ENCODE data around the gene CASZ1. TPM values are rescaled to one million over a fixed set of nuclear protein-coding genes. Genes with fewer than 3 reads are reported as not detected.

Gene CASZ1
- polyA plus RNA-seq, 4 donors, result 13.5 to 23.0 (median 14.5) TPM

DNA sequence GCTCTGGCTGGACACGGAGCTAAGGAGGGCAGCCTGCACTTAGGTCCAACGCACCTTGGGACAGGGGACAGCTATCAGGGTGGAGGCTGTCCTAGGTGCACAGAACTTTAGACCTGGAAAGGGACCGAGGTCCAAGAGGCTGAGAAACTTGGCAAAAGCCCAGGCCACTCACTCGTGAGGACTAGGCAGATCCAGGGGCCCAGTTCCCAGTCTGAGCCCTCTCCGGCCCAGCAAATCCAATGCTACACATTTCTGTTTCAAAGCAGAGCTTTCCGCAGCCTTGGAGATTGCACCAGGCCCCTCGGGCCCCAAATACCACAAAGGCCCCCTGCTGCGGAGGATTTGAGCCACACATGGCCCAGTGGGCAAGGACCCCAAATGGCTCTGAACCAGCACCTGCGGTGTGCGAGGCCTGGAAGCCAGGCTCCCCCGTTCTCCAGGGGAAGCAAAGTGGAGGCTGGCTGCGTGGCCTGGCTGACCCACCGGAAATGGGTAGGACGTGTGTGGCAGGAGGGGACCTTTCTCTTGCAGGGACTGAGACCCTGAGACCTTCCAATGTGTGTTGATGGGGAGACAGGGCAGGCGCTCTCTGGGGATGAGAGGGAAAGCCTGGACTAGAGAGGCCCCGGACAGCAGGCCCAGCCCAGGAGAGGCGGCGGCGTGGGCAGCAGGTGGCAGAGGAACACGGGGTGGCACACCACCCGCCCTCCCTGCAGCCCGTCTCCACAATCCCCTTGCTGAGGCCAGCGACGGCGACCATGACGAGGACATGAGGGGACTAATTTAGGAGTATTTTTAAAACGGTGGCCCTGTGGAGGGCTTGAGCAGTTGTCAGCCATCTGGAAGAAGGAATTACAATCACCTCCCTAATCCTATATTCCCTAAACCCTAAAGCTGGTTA lies 118.7 kb downstream of the CASZ1 start:
- WGBS, 3 donors, result 40 to 70% (median 55%) methylated on average over 27 of the region's 27 CpGs
- Histone ChIP-seq H3K4me3 (ENCODE audit: low read depth in 1 of 3, low read length in 3 of 3) (no peak overlapping the region), H3K27ac (ENCODE audit: low read depth in 1 of 3, low read length in 2 of 3) (peak overlapping the region; percentile 6 to 83 (median 83)), H3K36me3 (ENCODE audit: control insufficient read depth in 3 of 3, insufficient read depth in 2 of 3, low read depth in 1 of 3, low read length in 3 of 3) (peaks cover 0 to 41% (median 0%) of the 10 kb centered on the region in 3 donors), H3K27me3 (ENCODE audit: control insufficient read depth in 3 of 3, insufficient read depth in 3 of 3, low read length in 3 of 3) (peaks cover 0 to 2% (median 0%) of the 10 kb centered on the region in 3 donors), H3K4me1 (ENCODE audit: control insufficient read depth in 3 of 3, insufficient read depth in 2 of 3, low read depth in 1 of 3, low read length in 2 of 3) (peaks cover 0 to 97% (median 7%) of the 10 kb centered on the region in 3 donors), H3K9me3 (ENCODE audit: control insufficient read depth in 2 of 2, insufficient read depth in 1 of 2, low read depth in 1 of 2, low read length in 1 of 2) (no peaks in the 10 kb centered on the region)
- peak; percentile 93 to 96 for DNase-seq
- no peak for FAIRE-seq

DNA sequence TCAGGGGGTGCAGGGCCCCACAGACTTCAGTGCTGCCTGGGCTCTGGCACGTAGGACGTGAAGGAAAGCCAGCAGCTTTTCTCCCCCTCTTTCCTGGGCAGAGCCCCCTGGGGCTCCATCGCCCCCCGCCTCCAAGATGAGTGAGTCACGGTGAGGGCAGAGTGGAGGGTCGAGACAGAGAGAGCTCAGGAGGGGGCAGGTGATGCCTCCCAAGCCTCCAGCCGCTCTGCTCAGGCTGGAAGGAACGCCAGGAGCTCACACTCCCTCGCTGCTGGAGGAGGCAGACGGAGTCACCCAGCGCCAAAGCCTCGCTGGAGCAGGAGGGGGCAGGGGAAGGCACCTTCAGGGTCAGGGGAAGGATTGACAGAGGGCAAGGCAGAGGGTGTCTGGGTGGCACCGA lies 119.5 kb downstream of the CASZ1 start:
- FAIRE-seq, result no peak
- peaks cover 0 to 40% (median 0%) of the 10 kb centered on the region in 3 donors for H3K36me3 ChIP-seq (ENCODE audit: control insufficient read depth in 3 of 3, insufficient read depth in 2 of 3, low read depth in 1 of 3, low read length in 3 of 3)
- WGBS, 3 donors, result 54 to 72% (median 58%) methylated on average over 12 to 13 of the region's 13 CpGs
- peak overlapping the region; percentile 6 to 83 (median 72) for H3K27ac ChIP-seq (ENCODE audit: low read depth in 1 of 3, low read length in 2 of 3)
- no peaks in the 10 kb centered on the region for H3K9me3 ChIP-seq (ENCODE audit: control insufficient read depth in 2 of 2, insufficient read depth in 1 of 2, low read depth in 1 of 2, low read length in 1 of 2)
- no peak for DNase-seq
- H3K4me1 ChIP-seq (ENCODE audit: control insufficient read depth in 3 of 3, insufficient read depth in 2 of 3, low read depth in 1 of 3, low read length in 2 of 3), result peaks cover 0 to 94% (median 7%) of the 10 kb centered on the region in 3 donors
- H3K27me3 ChIP-seq (ENCODE audit: control insufficient read depth in 3 of 3, insufficient read depth in 3 of 3, low read length in 3 of 3), result peaks cover 0 to 4% (median 0%) of the 10 kb centered on the region in 3 donors
- no peak overlapping the region for H3K4me3 ChIP-seq (ENCODE audit: low read depth in 1 of 3, low read length in 3 of 3)

GRCh38 chr1:10675813-10676212 lies 120.6 kb downstream of the CASZ1 start:
- DNase-seq, result no peak
- 45 to 72% (median 69%) methylated on average over 5 of the region's 5 CpGs for WGBS, 3 donors
- H3K4me1 ChIP-seq (ENCODE audit: control insufficient read depth in 3 of 3, insufficient read depth in 2 of 3, low read depth in 1 of 3, low read length in 2 of 3), result peaks cover 0 to 94% (median 7%) of the 10 kb centered on the region in 3 donors

DNA sequence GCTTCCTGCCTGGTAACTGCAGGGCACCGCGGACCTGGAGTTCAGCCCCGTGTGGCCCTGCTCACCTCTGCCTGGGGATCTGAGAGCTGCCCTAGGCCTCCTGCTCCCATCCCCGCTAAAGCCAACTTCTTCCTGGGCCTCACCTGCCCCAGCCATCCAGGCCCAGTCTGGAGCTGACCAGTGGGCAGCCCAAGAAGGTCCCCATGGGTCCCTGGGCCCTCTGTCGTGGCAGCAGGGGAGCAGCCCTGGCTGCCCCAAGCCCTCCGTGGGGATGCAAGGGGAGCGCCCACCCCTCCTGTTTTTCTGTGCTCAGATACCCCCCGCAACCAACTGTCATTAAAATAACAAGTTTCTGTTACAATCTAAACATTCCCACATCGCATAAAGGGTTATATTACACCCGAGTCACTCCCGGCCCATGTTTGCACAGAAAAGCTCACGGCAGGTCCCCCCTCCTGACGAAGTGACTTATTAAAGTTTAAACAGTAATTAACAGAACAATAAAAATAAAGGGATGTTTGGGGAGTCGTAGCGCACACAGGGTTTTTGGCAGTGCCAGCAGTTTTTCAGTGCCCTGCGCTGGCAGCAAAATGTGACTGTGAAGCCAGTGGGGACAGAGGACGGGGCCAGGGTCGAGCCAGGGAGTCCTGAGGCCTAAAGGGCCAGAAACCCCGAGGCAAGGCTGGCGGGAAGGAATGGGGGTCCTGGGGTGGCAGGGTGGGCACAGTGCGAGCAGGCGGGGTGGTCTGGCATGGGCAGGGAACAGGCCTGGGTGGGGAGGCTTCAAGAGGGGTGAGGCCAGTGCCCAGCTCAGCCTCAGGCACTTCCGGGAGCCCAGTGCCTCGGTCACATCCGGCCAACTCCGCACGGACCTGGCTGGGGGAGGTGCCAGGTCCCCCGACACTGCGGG lies 121.5 kb downstream of the CASZ1 start:
- peaks cover 0 to 7% (median 0%) of the 10 kb centered on the region in 3 donors for H3K27me3 ChIP-seq (ENCODE audit: control insufficient read depth in 3 of 3, insufficient read depth in 3 of 3, low read length in 3 of 3)
- DNase-seq (no peak), FAIRE-seq (no peak)
- peak overlapping the region; percentile 43 to 59 (median 57) for H3K27ac ChIP-seq (ENCODE audit: low read depth in 1 of 3, low read length in 2 of 3)
- 42 to 65% (median 54%) methylated on average over 27 to 29 of the region's 29 CpGs for WGBS, 3 donors
- no peaks in the 10 kb centered on the region for H3K9me3 ChIP-seq (ENCODE audit: control insufficient read depth in 2 of 2, insufficient read depth in 1 of 2, low read depth in 1 of 2, low read length in 1 of 2)
- H3K4me3 ChIP-seq (ENCODE audit: low read depth in 1 of 3, low read length in 3 of 3), result no peak overlapping the region
- H3K4me1 ChIP-seq (ENCODE audit: control insufficient read depth in 3 of 3, insufficient read depth in 2 of 3, low read depth in 1 of 3, low read length in 2 of 3), result peaks cover 0 to 90% (median 7%) of the 10 kb centered on the region in 3 donors
- H3K36me3 ChIP-seq (ENCODE audit: control insufficient read depth in 3 of 3, insufficient read depth in 2 of 3, low read depth in 1 of 3, low read length in 3 of 3), result peaks cover 0 to 45% (median under 1%) of the 10 kb centered on the region in 3 donors

More at GRCh38 chr1:10675813-10676212, 120.6 kb downstream of the CASZ1 start:
- Histone ChIP-seq H3K27me3 (ENCODE audit: control insufficient read depth in 3 of 3, insufficient read depth in 3 of 3, low read length in 3 of 3) (peaks cover 0 to 7% (median 0%) of the 10 kb centered on the region in 3 donors), H3K9me3 (ENCODE audit: control insufficient read depth in 2 of 2, insufficient read depth in 1 of 2, low read depth in 1 of 2, low read length in 1 of 2) (no peaks in the 10 kb centered on the region), H3K27ac (ENCODE audit: low read depth in 1 of 3, low read length in 2 of 3) (peak overlapping the region in 2 of 3 donors; percentile 27 to 42), H3K4me3 (ENCODE audit: low read depth in 1 of 3, low read length in 3 of 3) (no peak overlapping the region), H3K36me3 (ENCODE audit: control insufficient read depth in 3 of 3, insufficient read depth in 2 of 3, low read depth in 1 of 3, low read length in 3 of 3) (peaks cover 0 to 43% (median 0%) of the 10 kb centered on the region in 3 donors)
- FAIRE-seq, result no peak

DNA sequence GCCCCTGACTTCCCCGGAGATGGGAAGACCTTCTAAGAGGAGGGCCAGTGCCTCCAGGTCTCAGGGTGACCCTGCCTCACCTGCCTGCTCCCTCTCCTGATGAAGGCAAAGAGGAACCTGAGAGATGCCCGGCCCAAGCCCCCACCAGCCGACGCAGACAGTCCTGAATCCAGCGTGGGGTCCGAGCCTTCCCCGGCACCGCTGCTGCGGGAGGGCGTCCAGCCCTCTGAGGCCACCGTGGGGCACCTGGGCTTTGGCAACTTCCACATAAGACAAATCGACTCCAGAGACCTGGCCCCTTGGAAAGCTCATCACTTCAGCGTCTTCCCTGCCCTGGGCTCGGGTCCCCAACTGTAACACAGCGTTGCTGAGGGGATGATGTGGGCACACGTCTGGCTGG lies 122.2 kb downstream of the CASZ1 start:
- Histone ChIP-seq H3K36me3 (ENCODE audit: control insufficient read depth in 3 of 3, insufficient read depth in 2 of 3, low read depth in 1 of 3, low read length in 3 of 3) (peaks cover 0 to 52% (median 3%) of the 10 kb centered on the region in 3 donors), H3K27ac (ENCODE audit: low read depth in 1 of 3, low read length in 2 of 3) (peak overlapping the region in 1 of 3 donors; percentile 59), H3K4me3 (ENCODE audit: low read depth in 1 of 3, low read length in 3 of 3) (no peak overlapping the region), H3K9me3 (ENCODE audit: control insufficient read depth in 2 of 2, insufficient read depth in 1 of 2, low read depth in 1 of 2, low read length in 1 of 2) (no peaks in the 10 kb centered on the region), H3K27me3 (ENCODE audit: control insufficient read depth in 3 of 3, insufficient read depth in 3 of 3, low read length in 3 of 3) (peaks cover 0 to 7% (median 0%) of the 10 kb centered on the region in 3 donors), H3K4me1 (ENCODE audit: control insufficient read depth in 3 of 3, insufficient read depth in 2 of 3, low read depth in 1 of 3, low read length in 2 of 3) (peaks cover 0 to 82% (median 7%) of the 10 kb centered on the region in 3 donors)
- WGBS, 3 donors, result 93% methylated on average over 16 of the region's 16 CpGs
- no peak for DNase-seq
- no peak for FAIRE-seq

DNA sequence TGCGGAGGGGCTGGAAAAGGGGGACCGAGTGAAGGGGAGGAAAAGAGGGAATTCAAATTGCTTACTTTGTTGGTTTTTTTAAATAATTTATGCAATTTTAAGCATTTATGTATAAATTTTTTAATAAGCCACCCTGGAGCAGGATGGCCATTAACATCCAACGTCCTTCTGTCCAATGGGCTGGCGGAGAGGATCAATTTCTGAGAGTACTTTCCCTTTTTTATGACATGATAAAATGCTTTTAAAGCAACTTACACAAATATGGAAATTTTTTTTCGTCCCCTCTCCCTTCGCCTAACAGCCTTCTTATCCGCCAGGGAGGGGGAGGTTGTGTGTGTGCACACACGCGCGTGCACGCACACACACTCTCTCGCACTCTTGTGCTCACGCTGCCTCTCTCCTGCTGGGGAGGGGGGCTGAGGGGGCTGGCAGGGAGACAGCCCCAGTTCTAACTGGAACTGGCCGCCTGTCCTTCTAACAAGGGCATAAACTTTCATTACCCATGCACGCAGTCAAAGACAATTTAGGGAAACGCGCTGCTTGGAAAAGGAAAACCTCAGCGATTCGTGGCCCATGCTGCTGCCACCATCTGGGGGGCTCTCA lies 123.2 kb downstream of the CASZ1 start:
- Histone ChIP-seq H3K4me1 (ENCODE audit: control insufficient read depth in 3 of 3, insufficient read depth in 2 of 3, low read depth in 1 of 3, low read length in 2 of 3) (peaks cover 0 to 81% (median 7%) of the 10 kb centered on the region in 3 donors), H3K27me3 (ENCODE audit: control insufficient read depth in 3 of 3, insufficient read depth in 3 of 3, low read length in 3 of 3) (peaks cover 0 to 7% (median 0%) of the 10 kb centered on the region in 3 donors), H3K36me3 (ENCODE audit: control insufficient read depth in 3 of 3, insufficient read depth in 2 of 3, low read depth in 1 of 3, low read length in 3 of 3) (peaks cover 2 to 61% (median 3%) of the 10 kb centered on the region in 3 donors), H3K27ac (ENCODE audit: low read depth in 1 of 3, low read length in 2 of 3) (peak overlapping the region in 1 of 3 donors; percentile 2), H3K9me3 (ENCODE audit: control insufficient read depth in 2 of 2, insufficient read depth in 1 of 2, low read depth in 1 of 2, low read length in 1 of 2) (no peaks in the 10 kb centered on the region), H3K4me3 (ENCODE audit: low read depth in 1 of 3, low read length in 3 of 3) (no peak overlapping the region)
- no peak for FAIRE-seq
- DNase-seq, result no peak
- 81 to 93% (median 92%) methylated on average over 19 of the region's 19 CpGs for WGBS, 3 donors

DNA sequence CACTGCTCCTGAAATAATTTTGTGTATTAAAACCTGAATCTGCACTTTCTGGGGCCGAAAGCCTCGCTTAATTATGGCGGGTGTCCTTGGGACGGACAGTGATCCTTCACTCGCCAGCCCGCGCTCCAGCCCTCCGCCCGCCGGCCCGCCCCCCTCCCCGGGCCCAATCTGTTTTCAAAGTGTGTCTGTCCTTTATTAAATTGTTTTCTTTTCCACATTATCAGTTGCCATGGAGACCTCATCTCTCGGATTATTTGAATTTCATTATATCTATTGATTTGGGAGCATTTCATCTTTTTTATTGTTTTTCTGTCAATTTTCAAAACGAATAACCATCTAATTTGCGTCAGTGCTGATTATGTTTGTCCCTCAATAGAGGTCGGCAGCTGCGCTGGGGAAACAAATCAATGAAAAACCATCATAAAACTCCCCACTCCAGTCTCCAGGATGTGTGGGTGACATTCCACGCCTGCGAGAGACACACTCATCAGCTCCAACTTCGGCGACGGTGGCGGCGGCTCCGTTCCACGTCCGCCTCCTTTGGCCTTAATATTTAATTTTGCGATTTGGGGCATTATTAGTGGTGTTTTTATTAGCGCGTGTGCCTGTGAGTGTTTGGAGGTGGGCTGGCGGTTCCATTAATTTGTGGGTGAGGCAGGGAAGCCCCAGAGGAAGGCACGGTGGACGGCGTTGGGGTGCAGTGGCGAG lies 123.9 kb downstream of the CASZ1 start:
- Histone ChIP-seq H3K27me3 (ENCODE audit: control insufficient read depth in 3 of 3, insufficient read depth in 3 of 3, low read length in 3 of 3) (peaks cover 0 to 7% (median 0%) of the 10 kb centered on the region in 3 donors), H3K36me3 (ENCODE audit: control insufficient read depth in 3 of 3, insufficient read depth in 2 of 3, low read depth in 1 of 3, low read length in 3 of 3) (peaks cover 2 to 62% (median 3%) of the 10 kb centered on the region in 3 donors), H3K4me3 (ENCODE audit: low read depth in 1 of 3, low read length in 3 of 3) (no peak overlapping the region), H3K4me1 (ENCODE audit: control insufficient read depth in 3 of 3, insufficient read depth in 2 of 3, low read depth in 1 of 3, low read length in 2 of 3) (peaks cover 0 to 77% (median 7%) of the 10 kb centered on the region in 3 donors), H3K27ac (ENCODE audit: low read depth in 1 of 3, low read length in 2 of 3) (no peak overlapping the region), H3K9me3 (ENCODE audit: control insufficient read depth in 2 of 2, insufficient read depth in 1 of 2, low read depth in 1 of 2, low read length in 1 of 2) (no peaks in the 10 kb centered on the region)
- DNase-seq (no peak), FAIRE-seq (no peak)
- 75 to 86% (median 84%) methylated on average over 35 of the region's 35 CpGs for WGBS, 3 donors
